HUES6 (cell line): ENCODE data around the gene TPGS1.
A peak's percentile ranks its signal among the peaks of the same experiment; 100 is the strongest.

Experiments
- H3K27ac ChIP-seq: 2 replicates; pipeline ENCODE4 v1.7.0; 2013; ENCODE audit warnings: low read depth, mild to moderate bottlenecking, low read length, inconsistent platforms
- H3K27me3 ChIP-seq: 2 replicates; pipeline ENCODE4 v1.6.1; 2013; ENCODE audit warnings: low read length; ENCODE audit not compliant: control insufficient read depth, insufficient read depth
- H3K36me3 ChIP-seq: 2 replicates; pipeline ENCODE4 v1.6.1; 2013; ENCODE audit warnings: low read length; ENCODE audit not compliant: control insufficient read depth, insufficient read depth
- H3K4me1 ChIP-seq: 2 replicates; pipeline ENCODE4 v1.6.1; 2013; ENCODE audit warnings: low read length; ENCODE audit not compliant: control insufficient read depth, insufficient read depth
- H3K4me3 ChIP-seq: 2 replicates; pipeline ENCODE4 v1.5.1; 2013; ENCODE audit warnings: low read depth, low read length
- H3K9ac ChIP-seq: one replicate; pipeline ENCODE4 v1.6.1; 2013; ENCODE audit warnings: mild to moderate bottlenecking, low read length
- H3K9me3 ChIP-seq: 2 replicates; pipeline ENCODE4 v1.6.1; 2013; ENCODE audit warnings: low read depth, low read length; ENCODE audit not compliant: control insufficient read depth, insufficient read depth

TPGS1 gene

GRCh38 chr19:507286-508203 lies at the start of gene TPGS1:
TSS of gene TPGS1 (plus strand) at chr19:507497. CDS start at chr19:507507, 10 bp downstream.
- no peaks in the 10 kb centered on the region for H3K27me3 ChIP-seq
- H3K9me3 ChIP-seq = no peaks in the 10 kb centered on the region
- H3K9ac ChIP-seq = peak within 1 kb of the TSS; percentile 86
- H3K4me3 ChIP-seq = peak within 1 kb of the TSS; percentile 83
- peaks cover 20% of the 10 kb centered on the region for H3K4me1 ChIP-seq
- no peaks in the 10 kb centered on the region for H3K36me3 ChIP-seq
- H3K27ac ChIP-seq = peak within 1 kb of the TSS; percentile 89

- no peak overlapping the region for H3K27ac ChIP-seq
- H3K4me1 ChIP-seq = peaks cover 4% of the 10 kb centered on the region; the same call in 1 of the 2 replicates
- H3K9ac ChIP-seq = no peak overlapping the region
- no peak overlapping the region for H3K4me3 ChIP-seq
- H3K9me3 ChIP-seq = no peaks in the 10 kb centered on the region
- H3K27me3 ChIP-seq = peaks cover 19% of the 10 kb centered on the region
- H3K36me3 ChIP-seq = no peaks in the 10 kb centered on the region
Observed at GRCh38 chr19:457636-458035, 49.7 kb upstream of the TPGS1 start.

- H3K9ac ChIP-seq = no peak overlapping the region
- H3K9me3 ChIP-seq = no peaks in the 10 kb centered on the region
- peaks cover 4% of the 10 kb centered on the region; the same call in 1 of the 2 replicates for H3K4me1 ChIP-seq
- no peak overlapping the region for H3K4me3 ChIP-seq
- H3K27me3 ChIP-seq = peaks cover 21% of the 10 kb centered on the region
- no peak overlapping the region for H3K27ac ChIP-seq
- no peaks in the 10 kb centered on the region for H3K36me3 ChIP-seq
Observed at GRCh38 chr19:458091-459042, 48.9 kb upstream of the TPGS1 start.

- Histone ChIP-seq H3K9me3 (no peaks in the 10 kb centered on the region), H3K4me1 (peaks cover 4% of the 10 kb centered on the region; the same call in 1 of the 2 replicates), H3K27ac (no peak overlapping the region), H3K36me3 (no peaks in the 10 kb centered on the region), H3K27me3 (peaks cover 21% of the 10 kb centered on the region), H3K9ac (peak overlapping the region; percentile 45), H3K4me3 (peak overlapping the region; percentile 74)
Observed at GRCh38 chr19:459724-460511, 47.4 kb upstream of the TPGS1 start.

GRCh38 chr19:460877-461720 lies 46.2 kb upstream of the TPGS1 start, which contains the start of gene SHC2:
TSS of gene SHC2 (minus strand) at chr19:461033. CDS start at chr19:460996, 37 bp downstream.
- H3K9ac ChIP-seq = peak within 1 kb of the TSS; percentile 45
- peak within 1 kb of the TSS; percentile 74 for H3K4me3 ChIP-seq
- no peak within 1 kb of the TSS for H3K27ac ChIP-seq

GRCh38 chr19:461721-462551 lies 45.4 kb upstream of the TPGS1 start:
- Histone ChIP-seq H3K9me3 (no peaks in the 10 kb centered on the region), H3K27me3 (peaks cover 21% of the 10 kb centered on the region), H3K9ac (peak overlapping the region; percentile 74), H3K27ac (no peak overlapping the region), H3K4me1 (peaks cover 4% of the 10 kb centered on the region; the same call in 1 of the 2 replicates), H3K36me3 (no peaks in the 10 kb centered on the region), H3K4me3 (peak overlapping the region; percentile 68)

More at GRCh38 chr19:460877-461720, 46.2 kb upstream of the TPGS1 start, which contains the start of gene SHC2:
- Histone ChIP-seq H3K9me3 (no peaks in the 10 kb centered on the region), H3K4me1 (peaks cover 4% of the 10 kb centered on the region; the same call in 1 of the 2 replicates), H3K36me3 (no peaks in the 10 kb centered on the region), H3K27me3 (peaks cover 21% of the 10 kb centered on the region)

GRCh38 chr19:463483-464207 lies 43.7 kb upstream of the TPGS1 start:
- no peak overlapping the region for H3K9ac ChIP-seq
- H3K9me3 ChIP-seq = no peaks in the 10 kb centered on the region
- H3K27me3 ChIP-seq = peaks cover 21% of the 10 kb centered on the region
- H3K36me3 ChIP-seq = no peaks in the 10 kb centered on the region
- peaks cover 4% of the 10 kb centered on the region; the same call in 1 of the 2 replicates for H3K4me1 ChIP-seq
- H3K4me3 ChIP-seq = no peak overlapping the region
- no peak overlapping the region for H3K27ac ChIP-seq

- peaks cover 21% of the 10 kb centered on the region for H3K27me3 ChIP-seq
- no peaks in the 10 kb centered on the region for H3K9me3 ChIP-seq
- no peak overlapping the region for H3K9ac ChIP-seq
- H3K27ac ChIP-seq = no peak overlapping the region
- H3K36me3 ChIP-seq = no peaks in the 10 kb centered on the region
- no peak overlapping the region for H3K4me3 ChIP-seq
- H3K4me1 ChIP-seq = peaks cover 4% of the 10 kb centered on the region; the same call in 1 of the 2 replicates
Observed at GRCh38 chr19:464208-464545, 43.1 kb upstream of the TPGS1 start.
